CD1c-positive myeloid dendritic cell (primary cell): ENCODE results near the gene SYTL4.
A peak's percentile ranks its signal among the peaks of the same experiment; 100 is the strongest.
"Not testable (repeated sequence)": the region's sequence is repeated elsewhere in the genome, so short reads cannot be mapped to it uniquely, and the experiment has no call there.

Experiments used
- DNase-seq: peaks from one replicate; pipeline ENCODE4 v3.0.0-alpha.2; 2016; ENCODE audit errors: extremely low spot score

The SYTL4 gene

GRCh38 chrX:100731441-100732281 lies at the start of gene SYTL4:
Gene SYTL4 (minus strand): TSS chrX:100732121. CDS start chrX:100702037, 30,084 bp downstream.
- no peak for DNase-seq

- DNase-seq, result not testable (repeated sequence)
Observed at GRCh38 chrX:100769439-100769838, 37.5 kb upstream of the SYTL4 start.

GRCh38 chrX:100768679-100769338 lies 36.9 kb upstream of the SYTL4 start:
- peak; percentile 86 for DNase-seq

- no peak for DNase-seq
Observed at GRCh38 chrX:100750883-100751282, 19.0 kb upstream of the SYTL4 start.

- DNase-seq, result no peak
Observed at GRCh38 chrX:100748108-100748507, 16.2 kb upstream of the SYTL4 start.

GRCh38 chrX:100747703-100748102 lies 15.8 kb upstream of the SYTL4 start:
- no peak for DNase-seq

GRCh38 chrX:100747090-100747489 lies 15.2 kb upstream of the SYTL4 start:
- DNase-seq, result no peak

GRCh38 chrX:100745806-100746537 lies 14.1 kb upstream of the SYTL4 start:
- DNase-seq, result no peak

GRCh38 chrX:100745205-100745604 lies 13.3 kb upstream of the SYTL4 start:
- DNase-seq, result no peak

- DNase-seq, result no peak
Observed at GRCh38 chrX:100743009-100743607, 11.2 kb upstream of the SYTL4 start.

GRCh38 chrX:100724006-100724405 lies 7.9 kb downstream of the SYTL4 start:
- DNase-seq, result not testable (repeated sequence)

GRCh38 chrX:100721328-100721727 lies 10.6 kb downstream of the SYTL4 start:
- DNase-seq, result no peak

- DNase-seq, result no peak
Observed at GRCh38 chrX:100720301-100720700, 11.6 kb downstream of the SYTL4 start.

GRCh38 chrX:100719139-100719538 lies 12.8 kb downstream of the SYTL4 start:
- DNase-seq, result no peak

- DNase-seq, result no peak
Observed at GRCh38 chrX:100717363-100717762, 14.6 kb downstream of the SYTL4 start.

- no peak for DNase-seq
Observed at GRCh38 chrX:100710816-100711215, 21.1 kb downstream of the SYTL4 start.

- no peak for DNase-seq
Observed at GRCh38 chrX:100704581-100705203, 27.2 kb downstream of the SYTL4 start.

- DNase-seq, result no peak
Observed at GRCh38 chrX:100700809-100701208, 31.1 kb downstream of the SYTL4 start.

- DNase-seq, result no peak
Observed at GRCh38 chrX:100698551-100698950, 33.4 kb downstream of the SYTL4 start.

GRCh38 chrX:100696699-100697351 lies 35.1 kb downstream of the SYTL4 start:
- DNase-seq, result no peak

GRCh38 chrX:100695991-100696390 lies 35.9 kb downstream of the SYTL4 start:
- no peak for DNase-seq
